GM18508 (cell line): ENCODE measurements around the gene C9orf50.

ENCODE experiments used
- ATAC-seq: cut with Tn5 transposase; IDR thresholded peaks from one replicate; pipeline ENCODE4 v1.9.1; 2021; ENCODE audit warnings: moderate number of reproducible peaks; ENCODE audit not compliant: insufficient read depth, unreplicated experiment

C9orf50 gene

DNA sequence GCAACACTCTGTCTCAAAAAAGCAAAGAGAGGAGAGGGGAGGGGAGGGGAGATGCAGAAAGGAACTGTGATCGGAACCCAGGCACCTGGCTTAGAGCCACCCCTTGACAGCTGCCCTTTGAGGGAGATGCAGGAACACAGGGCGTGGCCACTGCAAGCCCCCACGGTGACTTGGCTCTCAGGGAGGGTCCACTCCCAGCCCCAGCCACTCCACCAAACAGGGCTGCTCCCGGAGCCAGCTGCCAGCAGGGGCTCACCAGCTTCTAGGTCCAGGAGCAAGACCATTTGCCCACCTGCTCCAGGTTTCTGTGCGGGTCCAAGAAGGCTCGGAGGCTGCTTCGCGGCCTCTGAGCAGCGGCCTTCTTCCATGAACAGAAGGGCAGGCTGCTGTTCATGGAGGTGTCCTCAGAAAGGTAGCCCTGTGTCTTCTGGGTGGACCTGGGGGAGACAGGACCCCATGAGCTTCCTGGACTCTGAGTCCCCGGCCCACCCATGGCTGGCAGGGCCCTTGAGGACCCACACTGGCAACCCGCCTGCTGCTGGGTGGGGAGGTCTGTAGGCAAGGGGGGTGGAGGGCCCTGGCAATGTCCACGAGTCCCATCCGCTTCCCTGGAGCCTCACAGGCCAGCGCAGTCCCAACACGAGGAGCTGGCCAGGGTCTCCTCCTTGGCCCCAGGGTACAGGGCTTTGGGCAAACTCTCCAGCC lies 7.9 kb downstream of the C9orf50 start:
- no peak for ATAC-seq

DNA sequence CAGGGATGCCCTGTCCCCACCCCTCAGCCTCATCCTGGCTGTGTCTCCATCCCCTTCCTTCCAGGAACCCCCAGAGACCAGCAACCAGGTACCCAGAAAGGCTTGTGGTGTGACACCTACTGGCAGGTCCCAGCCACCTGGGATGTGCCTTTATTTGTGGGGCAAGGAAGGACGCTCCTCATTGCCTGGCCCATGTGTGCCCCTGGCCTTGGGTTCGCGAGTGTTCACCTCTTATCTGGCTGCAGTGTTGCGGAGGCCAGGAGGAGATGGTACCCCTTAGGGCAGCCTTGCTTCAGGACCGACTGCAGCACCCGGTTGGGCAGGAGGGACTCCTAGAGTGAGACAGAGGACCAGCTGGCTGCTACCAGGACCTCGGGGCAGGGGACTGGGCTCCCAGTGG lies 8.8 kb downstream of the C9orf50 start:
- ATAC-seq: no peak

DNA sequence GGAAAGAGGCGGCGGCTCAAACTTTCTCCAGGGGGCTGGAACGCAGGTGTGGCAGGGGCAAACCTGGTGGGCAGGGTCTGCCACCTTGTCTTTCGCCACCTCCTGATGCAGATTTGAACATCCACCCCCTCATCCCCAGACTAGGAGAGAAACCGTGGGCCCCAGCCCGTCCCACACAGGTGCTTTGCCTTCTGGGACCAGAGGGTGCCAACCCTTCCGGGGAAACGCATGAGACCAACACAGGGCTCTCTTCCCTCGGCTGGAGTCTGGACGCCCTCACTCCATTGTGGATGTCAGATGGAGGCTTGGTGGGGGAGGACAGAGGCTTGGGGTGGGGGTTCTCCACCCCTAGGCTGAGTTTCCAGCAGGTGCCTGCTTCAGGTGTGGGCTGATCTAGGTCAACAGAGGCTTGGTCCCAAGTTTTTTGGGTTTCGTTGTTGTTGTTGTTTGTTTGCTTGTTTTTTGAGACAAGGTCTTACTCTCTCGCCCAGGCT lies 9.5 kb downstream of the C9orf50 start:
- ATAC-seq: no peak

DNA sequence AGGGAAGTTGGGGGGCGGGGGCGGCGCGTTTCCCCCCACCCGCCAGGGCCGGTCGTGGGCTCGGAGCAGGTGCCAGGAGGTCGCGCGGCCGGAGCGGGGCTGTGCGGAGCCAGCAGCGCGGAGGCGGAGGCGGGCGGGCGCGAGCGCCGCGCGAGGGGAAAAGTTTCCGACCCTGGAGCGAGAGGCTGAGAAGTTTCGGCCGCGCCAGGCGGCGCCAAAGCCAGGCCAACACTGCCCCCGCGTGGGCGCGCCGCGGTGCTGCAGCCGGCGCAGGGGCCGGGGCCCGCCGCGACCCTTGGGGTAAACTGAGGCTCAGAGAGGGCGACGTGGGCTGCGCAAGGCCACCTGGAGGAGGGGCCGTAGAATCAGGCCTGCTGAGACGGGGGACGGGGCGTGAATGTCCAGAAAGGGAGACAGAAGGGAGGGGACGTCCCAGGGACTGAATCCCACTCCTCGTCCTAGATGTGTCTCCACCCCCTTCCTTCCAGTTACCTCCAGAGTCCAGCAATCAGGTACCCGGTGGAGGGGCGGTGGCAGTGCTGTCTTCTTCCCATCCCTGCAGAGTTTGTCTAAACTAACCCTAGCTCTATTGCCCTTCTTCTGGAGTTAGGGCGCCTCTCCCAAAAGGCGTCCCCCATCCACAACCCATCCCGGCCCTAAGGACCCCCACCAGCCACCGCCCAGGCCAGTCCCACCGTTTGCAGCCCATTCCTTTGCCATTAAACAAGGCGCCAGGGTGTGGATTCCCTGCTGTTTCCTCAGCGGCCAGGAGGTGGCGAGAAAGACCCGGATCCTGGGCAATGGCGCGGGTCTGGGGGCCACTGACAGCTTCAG lies 10.2 kb downstream of the C9orf50 start:
- ATAC-seq: no peak

DNA sequence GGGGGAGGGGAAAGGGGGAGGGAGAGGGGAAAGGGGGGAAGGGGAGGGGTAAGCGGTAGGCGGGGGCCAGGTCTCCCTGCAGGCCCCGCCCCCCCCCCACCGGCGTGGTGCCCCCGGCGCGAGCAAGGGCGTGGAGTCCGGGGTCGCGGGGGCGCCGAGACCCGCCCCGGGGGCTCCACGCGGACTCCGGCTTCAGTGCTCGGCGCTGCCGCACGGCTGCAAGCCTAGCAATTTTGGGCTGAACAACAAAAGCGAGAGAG lies 10.8 kb downstream of the C9orf50 start:
- ATAC-seq: no peak

DNA sequence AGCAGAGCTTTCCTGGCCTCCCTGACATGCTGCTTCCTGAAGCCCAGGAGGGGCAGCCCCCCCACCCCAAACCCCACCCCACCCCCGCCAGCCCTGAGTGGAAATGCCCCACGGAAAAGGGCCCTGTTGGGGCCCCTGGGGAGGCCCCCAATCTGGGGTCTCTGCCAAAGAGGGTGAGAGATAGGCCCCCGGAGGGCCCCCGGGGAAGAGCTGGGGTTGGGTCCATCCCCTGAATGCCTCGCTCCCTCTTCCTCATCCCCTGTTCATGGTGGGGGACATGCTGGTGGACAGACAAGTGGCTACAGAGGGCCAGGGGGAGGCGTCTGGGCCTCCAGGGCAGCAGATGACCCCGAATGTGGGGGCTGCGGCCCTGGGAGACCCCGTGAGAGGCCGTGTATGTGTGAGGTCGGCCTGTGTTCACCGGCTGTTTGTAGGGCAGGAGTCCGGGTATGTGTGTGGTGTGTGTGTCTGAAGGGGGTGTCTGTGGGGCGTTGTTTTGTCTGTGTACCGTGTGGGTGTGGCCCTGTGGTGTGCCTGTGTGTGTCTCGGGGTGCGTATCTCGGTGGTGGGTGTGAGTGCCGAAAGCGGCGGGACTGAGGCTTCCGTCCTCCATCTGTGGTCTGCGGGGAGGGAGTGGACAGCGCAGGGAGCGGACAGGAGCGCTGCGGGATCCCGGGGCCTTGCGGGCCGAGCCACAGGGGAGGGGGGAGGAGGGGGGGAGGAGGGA lies 11.3 kb downstream of the C9orf50 start:
- ATAC-seq: no peak

DNA sequence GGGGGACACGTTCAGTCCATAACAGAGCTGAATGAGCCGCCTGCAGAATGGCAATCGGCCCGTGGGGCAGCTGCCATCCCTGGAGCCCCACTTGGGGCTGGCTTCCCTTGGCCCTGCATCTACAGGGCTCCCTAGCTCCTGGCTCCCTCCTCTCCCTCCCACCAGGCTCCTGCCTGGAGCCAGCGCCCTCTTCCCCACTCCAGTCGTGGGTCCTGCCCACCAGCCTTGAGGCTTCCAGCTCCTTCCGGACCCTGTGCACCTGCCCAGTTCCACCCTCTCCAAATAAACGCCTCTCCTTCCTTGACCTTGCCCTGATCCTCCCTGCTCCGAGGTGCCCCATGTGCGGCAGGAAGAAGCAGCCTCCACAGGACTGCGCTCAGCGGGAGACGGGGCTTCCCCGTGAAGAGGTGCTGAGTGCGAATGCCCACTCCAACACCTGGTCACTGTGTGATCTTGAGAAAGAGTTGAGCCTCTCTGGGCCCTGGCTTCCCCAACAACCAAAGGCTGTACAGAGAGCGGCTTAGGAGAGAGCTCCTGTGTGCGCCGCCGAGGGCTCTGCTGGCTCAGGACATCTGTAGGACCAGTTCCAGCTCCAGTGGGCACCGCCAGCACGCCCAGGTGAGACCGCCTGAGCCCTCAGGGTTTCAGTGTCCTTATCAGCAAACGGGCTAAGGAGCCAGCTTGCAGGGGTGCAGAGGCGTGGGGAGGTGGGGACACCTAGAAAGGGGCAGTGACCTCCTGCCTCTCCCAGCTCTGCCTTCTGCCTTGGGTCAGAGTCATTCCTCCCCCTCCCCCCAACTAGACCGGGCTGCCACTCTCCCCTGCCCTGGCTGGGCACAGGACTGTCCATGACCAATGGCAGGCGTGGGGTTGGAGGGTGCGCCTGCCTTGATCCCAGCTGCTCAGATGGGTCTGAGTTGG lies 12.1 kb downstream of the C9orf50 start:
- no peak for ATAC-seq

DNA sequence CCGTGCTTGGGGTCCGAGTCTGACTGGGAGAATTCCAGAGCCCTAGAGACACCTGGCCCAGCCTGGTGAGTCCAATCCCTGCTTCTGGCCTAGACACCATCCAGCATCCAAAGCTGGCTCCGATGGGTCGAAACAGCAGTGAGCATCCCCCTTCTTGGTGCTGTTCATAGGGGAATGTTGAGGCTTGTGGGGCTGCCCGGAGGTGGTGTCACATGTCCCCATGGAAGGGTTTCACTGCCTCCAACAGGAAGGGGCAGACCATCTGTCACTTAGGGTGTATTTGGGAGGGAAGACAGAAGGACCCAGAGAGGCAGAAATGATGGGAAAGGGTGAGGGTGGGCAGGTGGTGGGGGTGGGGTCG lies 13.9 kb downstream of the C9orf50 start:
- no peak for ATAC-seq

DNA sequence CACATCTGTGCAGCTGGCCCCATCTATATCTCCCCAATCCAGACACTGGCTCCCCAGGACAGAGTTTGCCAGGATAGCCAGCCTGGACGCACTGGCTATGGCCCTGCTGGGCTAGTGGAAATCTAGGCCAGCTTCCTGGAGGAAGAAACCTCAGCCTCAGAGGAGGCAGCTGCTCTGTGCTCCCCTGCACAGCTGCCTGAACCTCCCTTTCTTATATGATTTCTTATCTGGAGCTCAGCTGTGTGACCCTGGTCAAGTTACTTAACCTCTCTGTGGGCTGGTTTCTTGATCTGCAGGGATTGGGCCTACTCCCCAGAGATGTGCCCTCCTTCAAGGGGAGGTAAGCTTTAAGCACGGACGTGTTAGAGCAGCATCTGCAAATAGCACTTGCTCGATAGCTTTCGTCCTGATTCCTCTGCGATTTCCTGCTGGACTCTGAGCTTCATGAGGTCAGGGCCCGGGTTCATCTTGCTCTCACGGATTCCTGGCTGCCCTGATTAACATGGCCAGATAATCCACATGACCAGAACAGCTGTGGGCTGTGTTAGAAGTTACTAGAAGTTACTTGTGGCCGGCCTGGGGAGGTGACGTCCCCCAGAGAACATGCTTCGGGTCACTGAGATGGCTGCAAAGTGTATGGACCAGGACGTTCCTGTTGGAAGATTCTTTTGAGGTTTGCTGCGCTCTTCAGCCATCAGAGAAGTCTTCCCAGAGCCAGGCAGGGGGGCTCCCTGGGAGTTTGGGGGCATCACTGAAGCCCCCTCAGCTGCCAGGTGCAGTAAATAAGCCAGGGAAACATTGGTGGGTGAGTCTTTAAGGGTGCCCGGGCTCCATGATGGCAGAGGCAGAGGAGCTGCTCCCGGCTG lies 14.5 kb downstream of the C9orf50 start:
- no peak for ATAC-seq

DNA sequence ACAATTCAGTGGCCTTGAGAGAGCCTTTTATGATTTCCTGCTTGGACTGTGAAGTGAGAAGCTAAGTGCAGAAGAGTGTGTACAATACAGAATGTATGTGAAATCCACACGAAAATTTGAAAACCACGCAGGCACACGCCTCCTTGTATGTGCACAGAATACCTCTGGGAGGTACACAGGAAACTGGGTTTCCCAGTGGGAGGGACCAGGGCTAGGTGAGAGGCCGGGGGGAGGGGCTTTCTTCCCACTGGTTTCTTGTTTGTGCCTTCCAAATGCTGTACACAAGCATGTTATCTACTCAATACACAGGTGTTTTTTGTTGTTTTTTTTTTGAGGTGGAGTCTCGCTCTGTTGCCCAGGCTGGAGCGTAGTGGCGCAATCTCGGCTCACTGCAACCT lies 16.1 kb downstream of the C9orf50 start:
- no peak for ATAC-seq

DNA sequence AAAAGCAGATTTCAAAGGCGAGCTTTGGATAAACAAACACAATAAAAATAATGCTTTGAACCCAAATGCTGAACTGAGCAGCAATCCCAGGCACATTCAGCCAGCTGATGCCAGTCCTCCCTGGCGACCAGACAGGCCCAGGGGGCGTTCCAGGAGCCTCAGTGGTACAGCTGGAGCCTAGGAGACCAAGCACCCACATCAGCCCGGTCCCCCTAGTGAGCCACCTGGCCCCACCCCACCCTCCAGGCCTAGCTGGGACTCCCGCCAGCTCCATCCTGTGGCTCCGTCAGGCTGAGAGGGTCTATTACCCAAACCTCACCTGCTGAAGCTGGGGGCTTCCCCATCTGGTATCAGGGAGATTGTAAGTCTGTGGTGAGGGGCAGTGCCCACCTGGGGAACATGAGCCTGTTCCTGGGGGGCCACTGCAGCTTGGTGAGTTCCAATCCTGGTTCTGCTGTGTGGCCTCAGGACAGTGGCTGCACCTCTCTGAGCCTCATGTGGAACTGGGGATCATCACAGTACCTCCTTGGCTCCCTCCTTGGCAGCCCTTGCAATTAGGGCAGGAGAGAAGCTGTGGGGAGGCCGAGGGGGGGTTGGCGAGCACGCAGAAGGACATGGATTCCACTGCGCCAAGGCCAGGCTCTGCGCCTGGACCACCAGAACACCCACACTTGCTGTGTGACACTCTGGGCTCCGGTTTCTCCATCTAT lies 16.7 kb downstream of the C9orf50 start:
- no peak for ATAC-seq

DNA sequence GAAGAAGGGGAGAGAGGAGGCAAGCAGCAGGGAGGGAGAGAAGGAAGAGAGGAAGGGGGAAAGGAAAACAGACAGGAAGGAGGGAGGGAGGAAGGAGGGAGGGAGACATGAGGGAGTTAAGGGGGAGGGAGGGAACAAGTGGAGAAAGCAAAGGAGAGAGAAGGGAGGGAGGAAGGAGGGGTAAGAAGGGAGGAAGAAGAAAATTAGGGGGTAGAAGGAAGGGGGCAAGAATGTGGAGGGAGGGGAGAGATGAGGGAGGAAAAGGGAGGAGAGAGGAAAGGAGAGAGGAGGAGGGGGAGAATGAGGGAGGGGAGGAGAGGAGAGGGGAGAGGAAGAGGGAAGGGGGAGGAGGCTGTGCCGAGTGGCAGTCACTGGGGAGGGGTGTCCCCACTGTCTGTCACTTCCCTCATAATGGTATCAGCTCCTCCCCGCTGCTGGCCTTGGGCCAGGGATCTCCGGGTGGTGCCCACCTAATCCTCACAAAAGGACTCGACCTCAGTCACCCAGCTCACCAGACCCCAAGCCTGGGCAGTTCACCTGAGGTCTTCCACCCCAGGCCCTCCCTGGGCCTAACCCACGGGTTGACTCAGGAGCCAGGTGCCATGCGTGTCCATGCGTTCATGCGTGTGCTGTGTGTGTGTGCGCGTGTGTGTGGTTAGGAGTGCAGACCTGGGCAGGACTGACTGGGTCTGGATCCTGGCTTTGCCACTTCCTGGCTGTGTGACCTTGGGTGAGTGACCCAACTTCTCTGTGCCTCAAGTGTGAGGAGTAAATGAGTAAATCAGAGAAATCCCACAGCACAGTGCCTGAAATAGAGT lies 18.1 kb downstream of the C9orf50 start:
- no peak for ATAC-seq

DNA sequence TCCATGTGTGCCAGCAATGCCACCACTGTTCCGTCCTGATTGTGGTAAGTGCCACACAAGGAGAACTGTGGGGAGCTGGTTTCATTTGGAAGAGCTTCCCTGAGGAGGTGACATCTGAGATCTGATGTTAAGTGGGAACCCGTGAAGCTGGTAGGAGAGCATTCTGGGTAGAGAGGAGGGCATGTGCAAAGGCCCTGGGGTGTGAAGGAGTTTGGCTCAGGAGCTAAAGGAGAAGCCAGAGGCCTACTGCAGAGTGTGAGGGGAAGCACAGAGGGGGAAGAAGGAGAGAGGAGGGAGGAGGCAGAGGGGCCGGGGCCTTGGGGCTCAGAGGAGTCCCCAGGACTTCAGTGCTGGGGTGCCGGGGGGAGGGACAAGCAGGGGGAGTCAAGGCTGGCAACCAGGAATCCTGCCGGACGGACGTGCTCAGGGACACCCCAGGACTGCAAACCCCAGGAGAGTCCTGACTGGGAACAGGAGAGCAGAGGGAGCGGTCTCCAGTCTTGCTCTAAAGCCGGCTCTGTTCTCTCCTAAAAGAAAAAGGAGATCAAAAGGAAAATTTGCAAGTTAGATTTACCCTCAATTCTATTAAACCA lies 19.7 kb downstream of the C9orf50 start:
- ATAC-seq: no peak

DNA sequence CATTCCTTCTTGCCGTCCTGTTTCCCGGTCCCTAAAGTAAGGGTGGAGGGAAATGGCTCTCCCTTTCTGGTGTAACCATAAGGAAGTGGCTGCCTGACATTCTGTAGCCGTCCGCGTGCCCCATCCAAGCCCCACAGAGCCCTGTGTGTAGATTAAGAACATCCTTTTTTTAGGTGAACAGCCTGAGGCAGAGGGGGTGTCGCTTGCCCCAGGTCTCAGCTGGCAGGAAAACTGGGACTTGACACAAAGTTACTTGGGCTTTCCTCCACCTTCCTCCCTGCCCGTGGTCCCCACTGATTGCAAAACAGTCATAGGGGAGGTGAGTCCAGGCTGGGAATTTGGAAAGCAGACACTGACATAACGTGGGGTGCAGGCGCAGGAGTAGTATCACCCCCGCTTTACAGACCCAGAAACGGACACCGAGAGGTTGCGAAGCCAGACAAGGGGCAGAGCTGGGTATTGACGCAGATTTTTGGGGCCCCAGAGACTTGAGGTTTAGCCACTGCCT lies 22.8 kb downstream of the C9orf50 start:
- ATAC-seq: no peak

DNA sequence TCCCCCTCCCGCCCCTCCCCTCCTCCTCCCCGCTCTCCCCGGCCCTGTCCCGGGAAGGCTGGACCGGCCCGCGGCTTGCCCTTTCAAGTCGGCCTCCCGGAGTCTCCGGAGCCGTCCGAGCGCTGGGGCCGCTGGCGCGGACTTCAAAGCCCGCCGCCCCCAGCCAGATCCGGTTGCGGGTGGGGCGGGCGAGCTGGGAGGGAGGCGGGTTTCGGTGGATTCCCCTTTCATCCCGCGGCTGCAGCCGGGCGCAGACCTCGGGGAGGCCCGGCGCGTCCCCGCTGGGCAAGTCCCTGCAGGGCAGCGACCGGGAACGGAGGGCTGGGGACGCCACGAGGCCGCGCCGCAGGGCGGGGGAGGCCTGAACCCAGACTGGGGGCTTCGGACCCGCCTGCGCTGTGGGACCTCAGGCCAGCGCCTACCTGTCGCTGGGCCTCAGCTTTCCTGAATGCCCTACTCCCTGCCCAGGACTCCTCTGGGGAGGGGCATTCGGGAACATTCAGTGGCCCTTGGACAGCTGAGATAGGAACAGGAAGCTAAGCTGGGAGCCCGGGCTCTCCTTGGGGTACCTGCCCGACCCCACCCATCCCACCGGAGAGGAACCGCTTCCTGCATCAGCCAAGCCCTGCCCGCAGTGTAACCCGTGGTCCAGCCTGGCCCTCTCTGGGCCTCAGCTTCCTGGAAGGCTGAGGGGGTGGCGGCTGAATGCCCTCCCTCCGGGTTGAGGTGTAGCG lies 23.4 kb downstream of the C9orf50 start:
- no peak for ATAC-seq

DNA sequence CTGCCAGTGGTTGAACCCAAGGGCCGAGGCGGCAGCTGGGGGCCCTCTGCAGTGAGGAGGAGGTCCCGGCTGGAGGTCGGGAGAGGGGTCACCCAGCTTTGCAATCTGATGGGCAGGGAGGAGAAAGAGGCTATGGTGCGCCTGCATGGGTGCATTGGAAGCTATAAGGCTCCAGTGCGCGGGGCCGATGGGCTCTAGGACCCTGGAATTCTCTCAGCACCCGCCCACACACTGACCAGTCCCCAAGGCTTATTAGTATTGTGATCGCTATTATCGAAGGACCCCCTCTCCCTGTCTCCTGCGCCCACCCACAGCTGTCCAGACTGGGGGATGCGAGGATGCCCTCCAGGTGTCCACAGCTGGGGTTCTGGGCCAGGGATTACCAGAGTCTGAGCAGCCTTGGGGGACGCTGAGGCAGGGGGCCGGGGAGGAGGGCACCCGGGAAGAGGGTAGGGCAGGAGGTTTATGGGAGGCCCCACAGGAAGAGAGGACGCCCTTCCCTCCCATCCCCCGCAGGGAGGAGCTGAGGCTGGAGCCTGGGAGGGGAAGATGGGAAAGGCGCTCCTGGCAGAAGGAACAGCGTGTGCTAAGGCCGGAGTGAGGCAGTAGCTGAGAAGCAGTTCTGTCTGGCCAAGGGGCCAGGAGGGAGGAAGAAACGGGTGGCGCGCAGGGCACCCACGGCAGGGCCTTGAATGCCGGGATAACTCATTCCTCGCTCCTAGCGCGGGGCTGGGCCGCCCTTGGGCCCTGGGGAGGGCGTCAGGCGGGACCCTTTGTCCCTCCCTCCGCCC lies 24.2 kb downstream of the C9orf50 start:
- ATAC-seq: no peak
